Dedifferentiated amniotic fluid mesenchymal stem cell (primary cell): ENCODE data around the gene ENOX1.

ENCODE experiments used
- DNase-seq: peaks from one replicate; pipeline ENCODE4 v3.0.0-alpha.2; 2016; ENCODE audit errors: extremely low spot score

Gene ENOX1

DNA sequence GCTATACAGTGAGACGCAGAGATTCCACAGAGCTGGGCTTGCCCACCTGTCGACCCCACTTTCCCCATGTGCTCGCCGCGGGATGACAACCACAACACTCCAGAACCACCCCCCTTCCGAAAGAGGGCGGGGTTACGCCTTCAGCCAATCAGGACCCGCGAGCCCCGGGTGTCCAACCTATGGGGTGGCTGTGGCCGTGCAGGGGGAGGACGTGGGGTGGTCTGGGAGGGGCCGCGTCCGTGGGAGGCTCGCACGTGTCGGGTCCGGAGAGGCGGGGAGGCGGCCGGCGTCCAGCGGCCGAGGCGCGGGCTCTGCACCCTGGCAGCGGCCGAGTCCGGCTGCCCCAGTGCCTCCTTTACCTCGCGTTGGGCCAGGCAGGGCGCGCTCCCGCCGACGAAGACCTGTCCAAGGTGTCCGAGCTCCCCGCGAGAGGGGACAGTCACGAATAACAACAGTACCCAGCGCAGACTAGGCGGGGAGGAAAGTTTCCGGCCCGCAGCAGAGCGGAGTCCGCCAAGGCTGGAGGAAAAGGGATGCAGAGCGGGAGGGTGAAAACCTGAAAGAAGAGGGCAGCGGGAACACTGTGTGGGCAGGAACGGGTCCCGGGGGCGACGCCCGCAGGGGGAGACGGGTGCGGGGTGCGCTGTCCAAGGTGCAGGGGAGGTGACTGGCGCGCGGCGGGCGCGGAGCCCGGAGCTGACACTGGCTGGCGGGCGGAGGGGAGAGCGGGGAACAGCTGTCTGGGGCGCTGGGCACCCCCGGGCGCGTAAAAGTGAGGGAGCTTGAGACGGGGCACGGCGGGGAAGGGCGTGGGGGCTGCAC lies 911 bp downstream of the ENOX1 start:
- DNase-seq: peak; percentile 79

DNA sequence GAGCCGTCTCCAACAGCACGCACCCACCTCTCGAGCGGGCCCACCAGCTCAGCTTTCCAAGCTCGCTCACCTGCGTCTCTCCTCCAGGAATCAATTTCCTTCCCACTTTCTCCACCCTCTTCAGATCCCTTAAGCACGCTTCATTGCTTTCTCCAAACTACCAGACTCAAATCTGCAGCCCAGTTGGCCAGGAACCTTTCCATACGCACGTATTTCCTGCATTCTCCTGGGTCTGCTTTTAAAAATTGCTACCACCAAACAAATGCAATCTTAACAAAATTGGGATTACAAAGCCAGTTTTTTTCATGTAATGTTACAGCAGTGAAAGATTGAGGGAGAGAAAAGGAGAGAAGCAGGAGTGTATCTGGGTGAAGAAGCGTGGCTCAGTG lies 1.5 kb downstream of the ENOX1 start:
- no peak for DNase-seq

DNA sequence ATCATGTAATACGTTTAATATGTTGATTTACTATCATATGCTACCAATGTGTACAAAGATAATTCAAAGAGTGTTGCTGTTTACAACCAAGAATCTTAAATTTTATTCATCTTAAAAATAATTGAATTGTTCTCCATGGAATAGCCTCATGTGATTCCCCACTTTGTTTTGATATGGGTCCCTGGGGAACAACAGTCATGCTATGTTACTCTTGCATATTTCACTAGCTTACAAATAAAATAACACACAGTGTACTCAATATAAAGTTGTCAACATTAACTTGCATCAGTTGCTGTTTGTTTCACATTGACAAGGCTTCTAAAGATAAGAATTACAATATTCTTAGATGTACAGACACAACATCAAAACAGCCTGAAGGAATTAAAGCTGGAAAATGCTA lies 2.3 kb downstream of the ENOX1 start:
- DNase-seq: no peak

DNA sequence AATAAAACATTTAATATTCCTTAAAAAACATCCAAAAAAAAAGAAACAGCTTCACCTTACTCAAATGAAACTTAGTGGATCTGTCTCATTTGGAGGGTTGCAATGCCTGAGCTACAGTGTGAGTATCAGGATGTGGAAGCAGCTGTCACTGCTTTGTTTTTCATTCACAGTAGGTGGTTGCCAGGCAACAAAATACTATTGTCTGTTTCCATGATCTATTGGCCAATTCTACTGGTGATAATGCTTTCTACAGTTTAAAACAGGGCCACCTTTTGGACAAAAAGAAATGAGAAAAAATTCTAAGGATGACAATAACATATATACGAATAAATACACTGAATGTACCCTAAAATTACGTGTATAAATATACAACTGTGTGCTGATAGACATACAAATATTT lies 3.0 kb downstream of the ENOX1 start:
- no peak for DNase-seq

DNA sequence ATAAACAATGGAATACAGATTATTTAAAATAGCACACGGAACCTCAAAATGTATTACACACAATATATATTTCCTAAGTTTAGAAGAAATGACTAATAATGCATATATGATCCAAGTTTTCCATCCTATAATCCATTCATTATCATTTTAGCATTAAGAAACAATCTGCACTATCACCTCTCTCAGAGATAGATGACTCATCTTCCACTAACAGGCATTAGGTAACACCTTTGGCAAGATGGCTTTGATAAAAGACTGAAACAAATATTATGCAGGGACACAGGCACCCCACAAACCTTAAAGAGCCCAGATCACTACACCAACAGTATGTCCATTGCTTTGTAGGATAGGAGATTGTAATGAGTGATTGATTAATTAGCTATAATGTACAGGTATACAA lies 4.1 kb downstream of the ENOX1 start:
- DNase-seq: no peak

DNA sequence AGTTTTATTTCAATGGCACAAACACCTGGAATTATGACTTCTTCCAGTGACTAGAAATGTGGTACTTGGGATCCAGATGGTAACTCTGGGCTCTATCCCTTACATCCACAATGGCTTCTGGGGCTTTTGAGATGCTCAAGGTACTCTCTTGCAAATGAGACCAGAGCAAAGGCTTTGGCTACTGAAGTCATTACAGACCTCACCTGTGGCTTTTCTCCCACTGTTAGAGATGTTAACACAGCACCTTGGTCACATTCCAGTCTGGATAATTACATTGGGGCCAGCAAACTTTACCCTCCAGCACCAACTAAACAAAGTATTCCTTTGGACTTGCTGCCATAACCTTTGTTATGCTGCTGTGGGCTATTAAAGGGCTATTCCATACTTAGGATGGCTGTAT lies 6.1 kb downstream of the ENOX1 start:
- no peak for DNase-seq

DNA sequence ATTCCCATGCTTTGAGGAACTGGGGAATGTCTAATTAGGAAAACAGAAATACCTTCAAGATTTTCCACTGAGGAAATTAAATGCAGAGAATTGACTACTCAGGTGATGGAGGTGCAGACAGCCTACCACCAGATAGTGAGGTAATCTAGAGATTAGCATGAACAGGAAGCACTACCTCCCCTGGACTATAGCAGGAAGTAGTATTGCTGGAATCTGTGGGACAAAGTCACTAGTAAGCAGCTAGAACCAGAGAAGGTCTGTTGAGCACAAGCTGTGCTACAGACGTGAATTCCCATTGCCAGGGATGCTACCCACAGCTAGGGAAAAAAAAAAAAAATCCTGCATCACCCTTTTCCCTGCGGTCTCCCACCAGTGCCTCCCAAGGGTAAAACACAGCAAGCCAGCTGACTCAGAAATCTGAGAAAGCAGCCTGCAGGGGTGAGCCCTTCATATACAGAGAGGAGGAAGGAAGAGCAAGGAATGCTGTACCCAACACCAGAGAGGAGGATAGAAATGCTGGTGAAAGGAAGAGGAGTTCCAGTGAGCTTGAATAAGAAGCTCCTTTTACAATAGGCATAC lies 10.2 kb downstream of the ENOX1 start:
- no peak for DNase-seq

DNA sequence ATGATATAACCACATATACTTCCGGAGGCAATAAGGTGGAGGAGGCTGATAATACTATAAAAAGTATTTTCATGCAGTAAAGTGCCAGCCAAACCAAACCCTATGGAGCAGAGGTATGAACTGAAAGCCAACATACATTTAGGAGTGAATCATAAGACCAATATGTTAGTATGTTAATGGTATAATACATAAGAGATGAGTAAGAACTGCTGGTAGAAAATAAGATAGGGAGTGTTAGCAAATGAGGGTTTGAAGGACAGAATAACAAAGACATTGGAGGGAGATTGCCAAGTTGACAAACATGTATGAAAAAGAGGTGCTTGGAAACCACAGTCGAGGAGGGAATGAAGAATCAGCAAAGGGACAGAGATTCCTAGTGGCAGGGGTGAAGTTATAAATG lies 10.8 kb downstream of the ENOX1 start:
- no peak for DNase-seq

DNA sequence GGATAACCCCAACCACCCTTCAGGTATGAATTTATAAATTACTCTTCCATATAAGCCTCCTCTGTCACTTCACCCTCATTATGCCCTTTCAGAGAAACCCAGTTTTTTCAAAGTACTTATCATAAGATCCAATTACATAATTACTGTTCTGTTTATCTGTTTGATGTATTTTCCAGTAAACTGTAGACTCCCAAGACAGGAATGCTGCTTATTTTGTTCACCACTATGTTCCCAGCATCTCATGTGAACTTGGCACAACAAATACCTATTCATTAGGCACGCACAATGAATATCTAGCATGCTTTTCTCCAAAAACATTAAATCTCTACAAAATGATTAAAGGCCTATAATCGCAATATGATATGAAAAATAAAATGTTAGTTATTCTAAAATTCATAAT lies 13.2 kb downstream of the ENOX1 start:
- no peak for DNase-seq

DNA sequence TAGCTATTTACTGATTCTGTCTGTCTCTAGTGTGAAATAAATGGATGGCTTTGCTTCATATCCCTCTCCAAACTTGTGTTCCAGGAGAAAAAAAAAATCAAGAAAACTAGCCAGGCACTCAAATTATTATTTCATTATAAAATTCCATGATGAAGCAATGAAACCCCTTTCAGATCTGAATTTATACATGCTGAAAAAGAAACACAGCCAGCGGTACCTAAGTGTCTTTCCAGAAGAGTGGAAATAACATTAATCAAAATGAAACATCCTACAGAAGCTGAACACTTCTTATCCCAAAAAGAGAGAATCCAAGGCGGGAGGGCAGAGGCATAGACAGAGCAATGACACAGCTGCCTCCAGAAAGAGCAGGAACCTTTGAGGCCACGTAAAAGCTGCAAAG lies 15.9 kb downstream of the ENOX1 start:
- no peak for DNase-seq

DNA sequence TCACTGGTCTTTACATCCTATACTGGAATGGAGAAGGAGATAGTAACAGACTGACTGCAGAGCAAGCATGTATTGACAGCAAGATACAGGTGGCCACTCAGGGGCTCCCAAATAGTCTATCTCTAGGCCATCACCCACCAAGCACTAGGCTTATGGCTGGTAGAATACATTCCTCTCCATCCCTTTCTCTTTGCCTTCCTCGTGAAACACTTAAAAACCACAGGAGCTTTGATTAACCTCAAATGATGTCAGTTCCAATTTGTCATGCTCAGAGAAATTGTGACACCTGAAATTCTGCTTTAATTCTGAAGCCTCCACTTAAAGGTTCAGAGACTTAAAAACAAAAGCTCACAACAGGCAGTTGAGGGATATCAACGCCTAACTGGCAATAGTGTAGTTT lies 17.2 kb downstream of the ENOX1 start:
- no peak for DNase-seq

DNA sequence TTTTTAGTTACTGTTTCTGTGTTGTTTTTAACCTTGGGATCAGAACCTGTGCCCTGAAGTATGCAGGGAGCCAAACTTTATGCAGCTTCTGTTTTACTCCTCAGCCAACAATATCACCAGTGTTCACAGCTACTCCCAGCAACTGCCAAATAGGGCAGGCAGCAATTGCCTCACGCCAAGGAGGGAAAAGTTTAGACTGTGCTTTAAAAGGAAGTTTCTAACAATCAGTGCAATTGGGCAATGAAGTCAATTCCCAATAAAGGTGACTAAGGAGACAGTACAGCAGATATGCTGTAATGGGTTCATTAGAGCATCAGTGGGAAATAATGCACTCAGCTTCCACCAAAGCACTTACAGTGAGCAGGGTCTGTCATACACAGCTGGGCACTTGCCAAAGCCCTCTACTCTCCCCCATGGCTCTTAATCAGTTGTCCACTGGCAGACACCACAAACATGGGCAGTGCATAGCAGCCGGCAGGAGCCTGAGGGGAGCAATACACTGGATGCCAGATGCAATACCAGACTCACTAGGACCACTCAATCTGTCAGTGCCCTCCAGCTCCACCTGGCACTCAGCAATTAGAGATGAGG lies 19.3 kb downstream of the ENOX1 start:
- no peak for DNase-seq

DNA sequence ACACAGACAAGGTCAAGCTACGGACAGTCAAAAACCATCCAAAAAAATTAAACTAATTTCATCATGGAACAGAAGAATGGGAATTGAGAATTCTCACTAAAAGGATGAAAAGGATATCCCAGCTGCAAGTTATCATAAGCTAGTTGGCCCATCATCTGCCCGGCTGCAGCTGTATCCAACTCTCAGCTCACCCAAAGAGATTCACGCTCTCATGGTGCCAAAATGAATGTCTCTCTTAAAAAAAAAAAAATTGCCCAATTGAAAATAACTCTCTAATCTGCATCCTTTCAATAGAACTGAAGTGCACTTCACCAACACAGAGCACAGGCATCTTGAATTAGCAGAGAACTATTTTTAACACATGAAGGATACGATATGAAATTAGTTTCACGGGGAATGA lies 20.0 kb downstream of the ENOX1 start:
- DNase-seq: no peak

DNA sequence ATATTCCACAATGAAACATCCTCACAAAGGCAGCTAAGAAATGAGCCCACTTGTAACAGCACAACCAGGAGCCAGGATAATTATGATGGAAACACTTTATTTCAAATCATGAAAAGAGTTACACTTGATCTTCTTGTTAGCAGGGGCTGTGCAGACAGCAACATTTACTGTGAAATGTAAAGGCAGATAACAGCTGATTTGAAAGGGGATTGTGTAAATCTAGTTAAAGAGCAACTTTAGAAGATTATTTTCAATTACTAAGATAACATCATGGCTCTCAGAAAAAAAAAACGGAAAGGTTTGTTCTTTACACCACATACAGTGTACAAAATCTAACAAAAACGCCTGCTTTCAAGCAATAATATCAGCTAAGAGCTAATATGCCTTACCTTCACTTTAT lies 22.4 kb downstream of the ENOX1 start:
- DNase-seq: no peak

DNA sequence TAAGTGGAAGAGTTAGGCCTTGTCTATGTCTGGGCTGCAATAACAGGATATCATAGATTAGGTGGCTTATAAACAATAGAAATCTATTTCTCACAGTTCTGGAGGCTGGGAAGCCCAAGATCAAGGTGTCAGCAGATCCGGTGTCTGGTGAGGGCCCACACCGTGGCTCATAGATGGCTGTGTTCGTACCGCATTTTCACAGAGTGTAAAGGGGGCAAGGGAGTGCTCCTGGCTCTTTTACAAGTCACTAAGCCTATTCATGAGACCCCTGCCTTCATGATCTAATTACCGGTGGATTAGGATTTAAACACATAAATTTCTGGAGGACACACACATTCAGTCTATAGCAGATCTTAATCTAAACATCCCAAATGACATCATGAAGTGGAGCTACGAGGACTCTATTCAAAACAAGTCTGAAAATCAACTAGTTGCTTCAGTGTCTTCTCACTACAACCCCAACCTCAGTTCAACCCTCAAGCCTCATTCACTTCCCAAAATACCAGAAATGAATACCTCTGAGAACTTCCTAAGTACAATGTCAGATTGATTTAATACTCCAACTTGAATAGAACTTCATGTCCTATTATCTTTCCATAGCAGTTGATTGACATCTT lies 23.5 kb downstream of the ENOX1 start:
- no peak for DNase-seq

DNA sequence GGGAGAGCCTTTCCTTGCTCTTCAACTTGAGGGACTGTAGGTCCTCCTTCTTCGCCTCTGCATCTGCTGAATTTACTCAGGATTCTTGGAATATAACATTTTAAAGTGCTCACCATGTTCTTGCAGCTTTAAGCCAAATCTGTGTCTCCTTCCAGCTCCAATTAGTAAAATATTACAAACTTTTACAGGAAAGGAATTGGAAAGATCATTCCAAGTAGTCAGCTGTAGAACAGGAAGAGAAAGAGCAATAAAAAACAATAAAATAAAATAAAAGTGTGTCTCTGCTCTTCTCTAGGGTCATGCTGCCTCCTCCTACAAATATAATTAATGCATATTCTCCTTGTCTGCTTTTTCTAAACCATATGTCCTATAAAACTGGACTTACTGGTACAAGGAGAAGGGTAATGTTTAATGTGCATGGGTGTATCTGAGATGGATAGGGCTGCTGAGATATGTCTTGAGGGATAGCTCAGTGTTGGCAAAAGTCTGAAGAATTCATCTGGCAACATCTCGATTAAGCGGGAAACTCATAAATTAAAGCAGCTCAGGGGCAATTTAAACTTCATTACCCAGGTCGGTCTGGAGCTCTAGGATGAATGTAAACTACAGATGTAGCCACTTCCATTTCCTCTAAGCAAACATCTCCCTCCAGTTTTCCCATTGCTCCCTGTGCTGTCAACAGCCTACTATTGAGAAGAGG lies 25.0 kb downstream of the ENOX1 start:
- DNase-seq: no peak

DNA sequence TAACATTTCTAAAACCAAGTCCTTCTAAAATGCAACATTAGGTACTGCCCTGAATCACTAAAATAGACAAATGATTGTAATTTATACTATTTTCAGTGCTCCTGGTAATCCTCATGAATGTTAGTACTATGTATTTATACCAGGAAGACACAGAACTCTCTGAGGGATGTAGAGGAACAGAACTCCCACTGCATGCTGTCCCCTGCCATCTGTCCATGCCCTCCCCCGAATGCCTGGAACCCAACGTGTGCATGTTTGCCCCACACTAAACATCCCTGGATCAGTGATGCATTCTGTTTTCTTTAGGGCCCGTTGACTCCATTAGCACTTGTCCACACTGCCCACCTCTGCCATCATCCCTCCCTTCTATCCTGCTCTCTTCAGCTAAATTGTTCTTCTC lies 26.5 kb downstream of the ENOX1 start:
- no peak for DNase-seq

DNA sequence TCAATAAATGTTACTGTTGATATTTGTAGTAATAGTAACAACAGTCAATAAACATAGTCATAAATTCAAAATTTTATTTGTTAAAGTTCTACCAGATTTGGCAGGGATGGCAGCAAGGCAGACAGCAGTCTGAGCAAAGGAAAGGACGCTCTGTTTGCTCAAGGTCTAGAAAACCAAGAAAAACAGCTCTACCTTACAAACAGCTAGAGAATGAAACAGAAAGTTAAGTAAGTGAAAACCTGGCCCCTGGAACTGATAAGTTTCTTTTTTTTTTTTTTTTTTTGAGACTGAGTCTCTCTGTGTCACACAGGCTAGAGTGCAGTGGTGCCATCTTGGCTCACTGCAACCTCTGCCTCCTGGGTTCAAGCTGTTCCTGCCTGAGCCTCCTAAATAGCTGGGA lies 27.9 kb downstream of the ENOX1 start:
- DNase-seq: no peak

DNA sequence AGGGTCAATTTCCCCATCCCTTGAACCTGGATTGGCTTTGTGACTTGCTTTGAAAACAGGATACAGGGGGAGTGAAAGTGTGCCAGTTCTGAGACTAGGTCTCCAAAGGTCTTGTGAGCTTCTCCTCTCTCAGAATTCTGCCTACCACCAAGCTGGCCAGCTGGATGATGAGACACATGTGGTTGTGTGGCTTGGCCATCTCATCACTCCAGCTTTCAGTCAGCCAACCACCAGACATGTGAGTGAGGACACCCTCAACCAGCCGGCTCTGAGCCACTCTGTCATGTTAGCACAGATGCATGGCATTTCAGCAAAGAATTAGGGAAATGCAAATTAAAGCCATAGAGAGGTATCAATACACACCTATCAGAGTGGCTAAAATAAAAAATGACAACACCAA lies 29.5 kb downstream of the ENOX1 start:
- no peak for DNase-seq

DNA sequence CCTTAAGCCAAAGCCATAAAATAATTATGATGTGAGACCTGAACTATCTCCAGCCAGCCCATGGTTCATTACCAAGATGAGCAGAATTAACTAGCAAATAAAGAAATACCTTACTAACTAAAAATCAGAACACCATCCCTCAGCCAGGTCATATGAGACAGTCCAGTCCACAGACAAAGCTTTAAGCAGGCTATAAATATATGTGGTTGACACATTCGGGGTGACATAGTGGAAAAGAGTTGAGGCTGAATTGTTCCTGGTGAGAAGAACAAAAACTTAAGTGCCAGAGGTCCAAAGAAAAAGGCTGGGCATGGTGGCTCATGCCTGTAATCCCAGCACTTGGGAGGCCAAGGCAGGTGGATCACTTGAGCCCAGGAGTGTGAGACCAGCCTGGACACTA lies 30.9 kb downstream of the ENOX1 start:
- no peak for DNase-seq

DNA sequence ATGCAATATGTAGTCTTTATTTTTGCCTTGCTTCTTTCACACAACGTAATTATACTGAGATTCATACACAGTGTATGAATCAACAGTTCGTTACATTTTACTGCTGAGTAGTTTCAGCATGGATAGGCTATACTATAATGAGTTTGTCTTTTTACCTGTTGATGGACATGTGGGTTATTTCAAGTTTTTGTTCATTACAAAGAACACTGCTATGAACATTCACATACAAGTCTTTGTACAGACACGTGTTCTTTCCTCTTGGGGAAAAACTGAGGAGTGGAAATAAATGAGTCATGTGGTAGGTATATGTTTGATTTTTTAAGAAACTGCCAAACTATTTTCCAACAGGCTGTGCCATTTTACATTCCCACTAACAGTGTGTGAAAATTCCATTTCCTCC lies 35.1 kb downstream of the ENOX1 start:
- no peak for DNase-seq

DNA sequence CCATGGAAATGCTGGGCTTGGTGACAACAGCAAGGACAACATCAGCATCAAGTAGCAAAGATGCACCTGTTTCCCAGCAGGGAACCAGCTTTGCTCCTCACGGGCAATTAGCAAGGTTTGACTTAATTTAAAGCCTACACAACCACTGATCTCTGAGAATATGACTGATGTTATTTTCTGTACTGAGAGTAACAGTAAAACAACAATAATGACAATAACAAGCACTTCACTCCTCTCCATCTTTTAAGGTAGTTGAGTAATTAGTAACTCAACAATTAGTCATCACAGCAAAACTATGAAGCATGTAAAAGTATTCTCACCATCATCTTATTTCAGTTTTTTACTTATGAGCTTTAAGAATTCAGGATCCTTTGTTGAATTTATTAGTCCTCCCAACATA lies 37.3 kb downstream of the ENOX1 start:
- no peak for DNase-seq
